GM23338 (cell line): ENCODE data around the gene SAMHD1. TPM values are rescaled to one million over a fixed set of nuclear protein-coding genes. Genes with fewer than 3 reads are reported as not detected.

Source experiments
- ATAC-seq: fragments of 200-7000 bp; cut with Tn5 transposase; 3 replicates; pipeline ENCODE4 v1.9.1; 2020
- DNase-seq: peaks from one replicate; pipeline ENCODE4 v3.0.0-alpha.2; 2015; ENCODE audit warnings: low spot score
- H2AFZ ChIP-seq: fragments of 200-600 bp; sonication (generic); 2 replicates; pipeline ENCODE4 v1.8.0; 2016; ENCODE audit warnings: antibody characterized with exemption, mild to moderate bottlenecking, moderate library complexity
- H3F3A ChIP-seq: fragments of 200-600 bp; sonication (generic); replicated peaks from 2 replicates; pipeline ENCODE4 v1.8.0; 2017; ENCODE audit warnings: antibody characterized with exemption, mixed run types, low read depth
- H3K27ac ChIP-seq: fragments of 200-600 bp; sonication (generic); 2 replicates; pipeline ENCODE4 v1.6.1; 2016; ENCODE audit warnings: low read depth
- H3K27me3 ChIP-seq: fragments of 200-600 bp; sonication (generic); 2 replicates; pipeline ENCODE4 v1.8.0; 2016; ENCODE audit warnings: mild to moderate bottlenecking, mixed run types, moderate library complexity; ENCODE audit not compliant: insufficient read depth
- H3K36me3 ChIP-seq: fragments of 200-600 bp; sonication (generic); 2 replicates; pipeline ENCODE4 v1.8.0; 2016; ENCODE audit warnings: mild to moderate bottlenecking; ENCODE audit not compliant: insufficient read depth
- H3K4me1 ChIP-seq: fragments of 200-600 bp; sonication (generic); 2 replicates; pipeline ENCODE4 v1.8.0; 2016; ENCODE audit warnings: mild to moderate bottlenecking, moderate library complexity; ENCODE audit not compliant: insufficient read depth
- H3K4me2 ChIP-seq: fragments of 200-600 bp; sonication (generic); 2 replicates; pipeline ENCODE4 v1.7.1; 2017; ENCODE audit warnings: mixed run types
- H3K4me3 ChIP-seq: fragments of 200-600 bp; sonication (generic); 2 replicates; pipeline ENCODE4 v1.6.1; 2016; ENCODE audit warnings: mixed run types
- H3K79me2 ChIP-seq: fragments of 200-600 bp; sonication (generic); replicated peaks from 2 replicates; pipeline ENCODE4 v1.8.0; 2017; ENCODE audit warnings: mild to moderate bottlenecking; ENCODE audit not compliant: insufficient read depth
- H3K9me2 ChIP-seq: fragments of 200-600 bp; sonication (generic); 2 replicates; pipeline ENCODE4 v1.8.0; 2017; ENCODE audit not compliant: insufficient read depth
- H4K20me1 ChIP-seq: fragments of 200-600 bp; sonication (generic); replicated peaks from 2 replicates; pipeline ENCODE4 v1.8.0; 2017; ENCODE audit warnings: mild to moderate bottlenecking; ENCODE audit not compliant: insufficient read depth
- H3K27ac Mint-ChIP-seq: 2 replicates; pipeline ENCODE4 v1.8.0; 2020; ENCODE audit warnings: inconsistent platforms, mild to moderate bottlenecking, moderate library complexity, mixed read lengths
- H3K27me3 Mint-ChIP-seq: 3 replicates; pipeline ENCODE4 v1.8.0; 2022; ENCODE audit warnings: low read depth, mild to moderate bottlenecking, moderate library complexity, mixed read lengths, inconsistent platforms; ENCODE audit not compliant: insufficient read depth, poor library complexity
- H3K36me3 Mint-ChIP-seq: 3 replicates; pipeline ENCODE4 v1.8.0; 2021; ENCODE audit warnings: low read depth, mild to moderate bottlenecking, inconsistent platforms, moderate library complexity, mixed read lengths
- H3K4me1 Mint-ChIP-seq: 3 replicates; pipeline ENCODE4 v1.8.0; 2020; ENCODE audit warnings: mild to moderate bottlenecking, inconsistent platforms, mixed read lengths
- H3K4me3 Mint-ChIP-seq: 3 replicates; pipeline ENCODE4 v1.8.0; 2021; ENCODE audit warnings: moderate library complexity, mild to moderate bottlenecking, inconsistent platforms, mixed read lengths
- H3K9me3 Mint-ChIP-seq: 3 replicates; pipeline ENCODE4 v1.8.0; 2020; ENCODE audit warnings: moderate library complexity, mild to moderate bottlenecking, inconsistent platforms, mixed read lengths
- EZH2phosphoT487 ChIP-seq: fragments of 200-600 bp; sonication (generic); IDR thresholded peaks from one replicate; pipeline ENCODE4 v1.8.1; 2018; ENCODE audit warnings: antibody characterized with exemption; ENCODE audit not compliant: unreplicated experiment
- JUNB ChIP-seq: IDR thresholded peaks from one replicate; pipeline ENCODE4 v1.6.1; 2016; ENCODE audit warnings: antibody characterized with exemption; ENCODE audit not compliant: unreplicated experiment
- NANOG ChIP-seq: IDR thresholded peaks from 2 replicates; pipeline ENCODE4 v1.6.1; 2016; ENCODE audit warnings: antibody characterized with exemption, borderline replicate concordance
- ZNF114 ChIP-seq: fragments of 250-450 bp; sonication (Bioruptor Pico); IDR thresholded peaks from 2 replicates; pipeline ENCODE4 v1.5.0; 2020; ENCODE audit warnings: mild to moderate bottlenecking, moderate library complexity
- ZNF331 ChIP-seq: fragments of 250-450 bp; sonication (Bioruptor Pico); IDR thresholded peaks from 2 replicates; pipeline ENCODE4 v1.5.0; 2020; ENCODE audit warnings: low read depth, mild to moderate bottlenecking, moderate library complexity
- polyA plus RNA-seq: library from polyadenylated mRNA; unstranded; fragments of >200 nt; fragmentation: Nextera tagmentation; extraction: Ambion mirVana; gene quantifications from 2 replicates; pipeline ENCODE4 v1.2.1, GENCODE V29; 2016
- total RNA-seq: library from RNA; depleted of rRNA; stranded (reverse); fragments of >200 nt; shearing (Covaris generic); gene quantifications from 2 replicates; pipeline ENCODE4 v1.2.3, GENCODE V29; 2014
- TF ChIP-seq, protein P1 (sequence below): fragments of 250-450 bp; sonication (Bioruptor Pico); IDR thresholded peaks from 2 replicates; pipeline ENCODE4 v1.5.0; 2020; ENCODE audit warnings: mild to moderate bottlenecking, moderate library complexity
- TF ChIP-seq, protein P2 (sequence below): IDR thresholded peaks from 2 replicates; pipeline ENCODE4 v1.6.1; 2016; ENCODE audit warnings: antibody characterized with exemption

SAMHD1 gene
- total and polyA plus RNA-seq, 2 experiments from 2014 or later, result 21.9 to 45.4 TPM

DNA sequence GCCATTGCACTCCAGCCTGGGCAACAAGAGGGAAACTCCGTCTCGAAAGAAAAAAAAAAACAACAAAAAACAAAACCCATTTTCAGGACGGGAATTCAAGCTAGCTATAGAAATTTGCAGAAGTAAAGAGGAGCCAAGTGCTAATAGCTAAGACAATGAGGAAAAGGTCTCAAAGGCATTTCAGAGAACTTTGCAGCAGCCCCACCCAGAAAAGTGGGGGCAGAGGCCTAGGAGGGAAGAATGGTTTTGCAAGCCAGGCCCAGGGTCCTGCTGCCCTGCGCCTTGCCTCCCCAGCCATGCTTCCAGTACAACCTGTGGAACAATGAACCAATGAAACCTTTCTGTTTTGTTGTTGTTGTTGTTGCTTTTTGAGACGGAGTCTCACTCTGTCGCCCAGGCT, 38.3 kb upstream of the SAMHD1 start (continued):
- no peak for TF ChIP-seq JUNB
- TF ChIP-seq, protein P1, sequence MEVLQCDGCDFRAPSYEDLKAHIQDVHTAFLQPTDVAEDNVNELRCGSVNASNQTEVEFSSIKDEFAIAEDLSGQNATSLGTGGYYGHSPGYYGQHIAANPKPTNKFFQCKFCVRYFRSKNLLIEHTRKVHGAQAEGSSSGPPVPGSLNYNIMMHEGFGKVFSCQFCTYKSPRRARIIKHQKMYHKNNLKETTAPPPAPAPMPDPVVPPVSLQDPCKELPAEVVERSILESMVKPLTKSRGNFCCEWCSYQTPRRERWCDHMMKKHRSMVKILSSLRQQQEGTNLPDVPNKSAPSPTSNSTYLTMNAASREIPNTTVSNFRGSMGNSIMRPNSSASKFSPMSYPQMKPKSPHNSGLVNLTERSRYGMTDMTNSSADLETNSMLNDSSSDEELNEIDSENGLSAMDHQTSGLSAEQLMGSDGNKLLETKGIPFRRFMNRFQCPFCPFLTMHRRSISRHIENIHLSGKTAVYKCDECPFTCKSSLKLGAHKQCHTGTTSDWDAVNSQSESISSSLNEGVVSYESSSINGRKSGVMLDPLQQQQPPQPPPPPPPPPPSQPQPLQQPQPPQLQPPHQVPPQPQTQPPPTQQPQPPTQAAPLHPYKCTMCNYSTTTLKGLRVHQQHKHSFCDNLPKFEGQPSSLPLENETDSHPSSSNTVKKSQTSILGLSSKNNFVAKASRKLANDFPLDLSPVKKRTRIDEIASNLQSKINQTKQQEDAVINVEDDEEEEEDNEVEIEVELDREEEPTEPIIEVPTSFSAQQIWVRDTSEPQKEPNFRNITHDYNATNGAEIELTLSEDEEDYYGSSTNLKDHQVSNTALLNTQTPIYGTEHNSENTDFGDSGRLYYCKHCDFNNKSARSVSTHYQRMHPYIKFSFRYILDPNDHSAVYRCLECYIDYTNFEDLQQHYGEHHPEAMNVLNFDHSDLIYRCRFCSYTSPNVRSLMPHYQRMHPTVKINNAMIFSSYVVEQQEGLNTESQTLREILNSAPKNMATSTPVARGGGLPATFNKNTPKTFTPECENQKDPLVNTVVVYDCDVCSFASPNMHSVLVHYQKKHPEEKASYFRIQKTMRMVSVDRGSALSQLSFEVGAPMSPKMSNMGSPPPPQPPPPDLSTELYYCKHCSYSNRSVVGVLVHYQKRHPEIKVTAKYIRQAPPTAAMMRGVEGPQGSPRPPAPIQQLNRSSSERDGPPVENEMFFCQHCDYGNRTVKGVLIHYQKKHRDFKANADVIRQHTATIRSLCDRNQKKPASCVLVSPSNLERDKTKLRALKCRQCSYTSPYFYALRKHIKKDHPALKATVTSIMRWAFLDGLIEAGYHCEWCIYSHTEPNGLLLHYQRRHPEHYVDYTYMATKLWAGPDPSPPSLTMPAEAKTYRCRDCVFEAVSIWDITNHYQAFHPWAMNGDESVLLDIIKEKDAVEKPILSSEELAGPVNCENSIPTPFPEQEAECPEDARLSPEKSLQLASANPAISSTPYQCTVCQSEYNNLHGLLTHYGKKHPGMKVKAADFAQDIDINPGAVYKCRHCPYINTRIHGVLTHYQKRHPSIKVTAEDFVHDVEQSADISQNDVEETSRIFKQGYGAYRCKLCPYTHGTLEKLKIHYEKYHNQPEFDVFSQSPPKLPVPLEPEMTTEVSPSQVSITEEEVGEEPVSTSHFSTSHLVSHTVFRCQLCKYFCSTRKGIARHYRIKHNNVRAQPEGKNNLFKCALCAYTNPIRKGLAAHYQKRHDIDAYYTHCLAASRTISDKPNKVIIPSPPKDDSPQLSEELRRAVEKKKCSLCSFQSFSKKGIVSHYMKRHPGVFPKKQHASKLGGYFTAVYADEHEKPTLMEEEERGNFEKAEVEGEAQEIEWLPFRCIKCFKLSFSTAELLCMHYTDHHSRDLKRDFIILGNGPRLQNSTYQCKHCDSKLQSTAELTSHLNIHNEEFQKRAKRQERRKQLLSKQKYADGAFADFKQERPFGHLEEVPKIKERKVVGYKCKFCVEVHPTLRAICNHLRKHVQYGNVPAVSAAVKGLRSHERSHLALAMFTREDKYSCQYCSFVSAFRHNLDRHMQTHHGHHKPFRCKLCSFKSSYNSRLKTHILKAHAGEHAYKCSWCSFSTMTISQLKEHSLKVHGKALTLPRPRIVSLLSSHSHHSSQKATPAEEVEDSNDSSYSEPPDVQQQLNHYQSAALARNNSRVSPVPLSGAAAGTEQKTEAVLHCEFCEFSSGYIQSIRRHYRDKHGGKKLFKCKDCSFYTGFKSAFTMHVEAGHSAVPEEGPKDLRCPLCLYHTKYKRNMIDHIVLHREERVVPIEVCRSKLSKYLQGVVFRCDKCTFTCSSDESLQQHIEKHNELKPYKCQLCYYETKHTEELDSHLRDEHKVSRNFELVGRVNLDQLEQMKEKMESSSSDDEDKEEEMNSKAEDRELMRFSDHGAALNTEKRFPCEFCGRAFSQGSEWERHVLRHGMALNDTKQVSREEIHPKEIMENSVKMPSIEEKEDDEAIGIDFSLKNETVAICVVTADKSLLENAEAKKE, result no peak
- TF ChIP-seq ZNF114, result no peak
- no peak for TF ChIP-seq NANOG

DNA sequence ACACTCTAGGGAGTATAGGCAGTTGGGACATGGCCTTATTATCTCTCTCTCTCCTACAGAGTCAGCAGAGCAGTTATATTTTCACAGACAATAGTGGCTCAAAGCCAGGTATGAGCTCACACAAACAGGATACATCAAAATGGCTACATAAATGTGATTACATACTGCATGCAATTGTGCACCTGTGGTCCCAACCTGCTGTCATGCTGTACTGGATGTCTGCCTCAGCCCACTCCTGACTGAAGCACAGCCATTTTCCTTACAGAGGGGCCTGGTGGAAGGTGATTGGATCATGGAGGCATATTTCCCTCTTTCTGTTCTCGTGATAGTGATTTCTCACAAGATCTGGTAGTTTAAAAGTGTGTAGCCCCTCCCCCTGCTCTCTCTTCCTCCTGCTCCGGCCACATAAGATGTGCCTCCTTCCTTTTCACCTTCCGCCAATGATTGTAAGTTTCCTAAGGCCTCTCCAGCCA, 37.0 kb upstream of the SAMHD1 start:
- Mint-ChIP-seq H3K36me3 (peaks cover 11% of the 10 kb centered on the region), H3K4me3 (no peak overlapping the region), H3K4me1 (peaks cover 14% of the 10 kb centered on the region; the same call in 2 of the 3 replicates), H3K27ac (no peak overlapping the region), H3K27me3 (peaks cover 4% of the 10 kb centered on the region), H3K9me3 (peaks cover 11% of the 10 kb centered on the region)
- no peaks in the 10 kb centered on the region for H3F3A ChIP-seq
- no peaks in the 10 kb centered on the region for H3K9me2 ChIP-seq
- DNase-seq (no peak), ATAC-seq (no peak)
- no peaks in the 10 kb centered on the region; the same call in 1 of the 2 replicates for H3K36me3 ChIP-seq
- peak overlapping the region; percentile 40 for H2AFZ ChIP-seq
- H3K4me2 ChIP-seq, result no peak overlapping the region
- H3K27me3 ChIP-seq, result no peaks in the 10 kb centered on the region
- H3K4me3 ChIP-seq, result no peak overlapping the region
- H4K20me1 ChIP-seq, result no peaks in the 10 kb centered on the region
- 0 out of 2 replicates have a peak, but pooled peaks cover 6% of the 10 kb centered on the region for H3K4me1 ChIP-seq
- H3K79me2 ChIP-seq, result no peaks in the 10 kb centered on the region
- no peak overlapping the region for H3K27ac ChIP-seq
- TF ChIP-seq, protein P2, sequence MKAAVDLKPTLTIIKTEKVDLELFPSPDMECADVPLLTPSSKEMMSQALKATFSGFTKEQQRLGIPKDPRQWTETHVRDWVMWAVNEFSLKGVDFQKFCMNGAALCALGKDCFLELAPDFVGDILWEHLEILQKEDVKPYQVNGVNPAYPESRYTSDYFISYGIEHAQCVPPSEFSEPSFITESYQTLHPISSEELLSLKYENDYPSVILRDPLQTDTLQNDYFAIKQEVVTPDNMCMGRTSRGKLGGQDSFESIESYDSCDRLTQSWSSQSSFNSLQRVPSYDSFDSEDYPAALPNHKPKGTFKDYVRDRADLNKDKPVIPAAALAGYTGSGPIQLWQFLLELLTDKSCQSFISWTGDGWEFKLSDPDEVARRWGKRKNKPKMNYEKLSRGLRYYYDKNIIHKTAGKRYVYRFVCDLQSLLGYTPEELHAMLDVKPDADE, result no peak
- TF ChIP-seq, protein P1, result no peak
- no peak for TF ChIP-seq JUNB
- no peak for TF ChIP-seq EZH2phosphoT487
- no peak for TF ChIP-seq ZNF331 (CRISPR knock-in tag)
